Ovary (tissue), 3 donors: ENCODE data around the gene PERM1.

ENCODE experiments used
- EP300 ChIP-seq: sonication (generic); formaldehyde crosslinking; IDR thresholded peaks from one replicate; pipeline ENCODE4 v1.6.1; 2017; ENCODE audit warnings: antibody characterized with exemption
- POLR2A ChIP-seq: fragments of 450-650 bp; IDR thresholded peaks from one replicate; pipeline ENCODE4 v1.6.1; 2017; ENCODE audit warnings: antibody characterized with exemption, mild to moderate bottlenecking, moderate library complexity
- TF ChIP-seq, protein P1 (sequence below), 3 donors: fragments of 450-650 bp in 2 of 3; fragments of 200-600 bp in 1 of 3; IDR thresholded peaks; one replicate each; pipeline versions ENCODE4 v1.5.1 to v1.8.0; 2016 to 2022; ENCODE audit warnings: antibody characterized with exemption in 3 of 3, mild to moderate bottlenecking in 1 of 3
- donor health status: DM: no; HTN: no; CAD: no.

DNA sequence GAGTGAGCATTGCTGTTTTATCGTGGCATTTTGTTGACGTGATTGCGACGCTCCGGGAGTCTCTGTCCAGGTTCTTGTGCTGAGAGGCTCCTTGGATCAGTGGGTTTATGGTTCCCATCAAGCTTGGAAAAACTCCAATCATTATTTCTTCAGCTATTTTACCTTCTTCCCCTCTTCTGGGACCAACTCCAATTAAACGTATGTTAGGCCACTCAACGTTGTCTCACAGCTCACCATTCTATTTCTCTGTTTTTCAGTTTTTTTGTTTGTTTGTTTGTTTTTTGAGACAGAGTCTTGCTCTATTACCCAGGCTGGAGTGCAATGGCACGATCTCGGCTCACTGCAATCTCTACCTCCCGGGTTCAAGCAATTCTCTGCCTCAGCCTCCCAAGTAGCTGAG lies 10.0 kb upstream of the PERM1 start:
- TF ChIP-seq POLR2A (no peak), EP300 (no peak)
- TF ChIP-seq, protein P1, sequence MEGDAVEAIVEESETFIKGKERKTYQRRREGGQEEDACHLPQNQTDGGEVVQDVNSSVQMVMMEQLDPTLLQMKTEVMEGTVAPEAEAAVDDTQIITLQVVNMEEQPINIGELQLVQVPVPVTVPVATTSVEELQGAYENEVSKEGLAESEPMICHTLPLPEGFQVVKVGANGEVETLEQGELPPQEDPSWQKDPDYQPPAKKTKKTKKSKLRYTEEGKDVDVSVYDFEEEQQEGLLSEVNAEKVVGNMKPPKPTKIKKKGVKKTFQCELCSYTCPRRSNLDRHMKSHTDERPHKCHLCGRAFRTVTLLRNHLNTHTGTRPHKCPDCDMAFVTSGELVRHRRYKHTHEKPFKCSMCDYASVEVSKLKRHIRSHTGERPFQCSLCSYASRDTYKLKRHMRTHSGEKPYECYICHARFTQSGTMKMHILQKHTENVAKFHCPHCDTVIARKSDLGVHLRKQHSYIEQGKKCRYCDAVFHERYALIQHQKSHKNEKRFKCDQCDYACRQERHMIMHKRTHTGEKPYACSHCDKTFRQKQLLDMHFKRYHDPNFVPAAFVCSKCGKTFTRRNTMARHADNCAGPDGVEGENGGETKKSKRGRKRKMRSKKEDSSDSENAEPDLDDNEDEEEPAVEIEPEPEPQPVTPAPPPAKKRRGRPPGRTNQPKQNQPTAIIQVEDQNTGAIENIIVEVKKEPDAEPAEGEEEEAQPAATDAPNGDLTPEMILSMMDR (IDR thresholded peaks at IDR 0.05) = no peak
